Measurements from ENCODE around the gene ROR2. TPM values are rescaled to one million over a fixed set of nuclear protein-coding genes. Genes with fewer than 3 reads are reported as not detected.

ROR2 gene
- total RNA-seq, 1 donor from 2014 or later = 0.32 TPM

- intact Hi-C loops (cut with DNase I) = no loop called here
- no peak for DNase-seq (ENCODE audit: low spot score in 2 of 2)
- H3K27ac ChIP-seq = no peak overlapping the region
- no peaks in the 10 kb centered on the region for H3K36me3 ChIP-seq
- no peaks in the 10 kb centered on the region for H3K27me3 ChIP-seq
- no peak for TF ChIP-seq CTCF (IDR thresholded peaks at IDR 0.05)
- no peaks in the 10 kb centered on the region for H3K4me1 ChIP-seq
- H3K4me3 ChIP-seq = no peak overlapping the region
- H3K9me3 ChIP-seq = no peaks in the 10 kb centered on the region
Observed at GRCh38 chr9:91811024-91811909, 138.8 kb downstream of the ROR2 start.

DNA sequence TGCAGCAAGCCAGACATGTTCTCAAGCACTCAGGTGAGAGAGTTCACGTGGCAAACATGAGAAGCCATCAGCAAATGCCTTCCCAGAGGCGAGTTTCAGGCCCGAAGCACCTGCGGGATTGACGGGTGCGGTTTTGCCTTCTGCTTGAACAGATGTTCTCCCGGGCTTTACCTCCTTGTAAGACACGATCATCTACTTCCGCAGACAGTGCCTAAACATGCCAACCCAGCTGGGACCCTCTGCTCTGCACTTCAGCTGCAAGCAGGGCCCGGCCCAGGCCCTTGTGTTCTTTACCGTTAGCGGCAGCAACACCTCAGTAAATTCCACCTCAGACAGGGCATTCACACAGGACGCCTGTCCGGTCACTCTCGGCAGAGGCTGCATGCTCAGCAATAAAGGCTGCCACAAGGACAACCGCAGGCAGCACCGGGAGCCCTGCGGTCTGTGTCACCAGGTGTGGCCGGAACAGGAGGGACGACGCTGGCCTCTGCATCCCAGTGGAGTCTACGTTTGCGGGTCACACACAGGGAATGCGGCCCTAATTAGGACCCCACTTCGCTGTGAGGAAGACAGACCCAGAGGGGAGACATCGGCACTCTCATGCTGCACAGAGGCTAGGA is 139.6 kb downstream of the ROR2 start:
- DNase-seq (ENCODE audit: low spot score in 2 of 2) = no peak
- H3K9me3 ChIP-seq = no peaks in the 10 kb centered on the region
- H3K27me3 ChIP-seq = no peaks in the 10 kb centered on the region
- no peak overlapping the region for H3K4me3 ChIP-seq
- H3K27ac ChIP-seq = no peak overlapping the region
- no peaks in the 10 kb centered on the region for H3K4me1 ChIP-seq
- TF ChIP-seq CTCF (IDR thresholded peaks at IDR 0.05) = no peak
- H3K36me3 ChIP-seq = no peaks in the 10 kb centered on the region
- intact Hi-C loops (cut with DNase I) = no loop called here

DNA sequence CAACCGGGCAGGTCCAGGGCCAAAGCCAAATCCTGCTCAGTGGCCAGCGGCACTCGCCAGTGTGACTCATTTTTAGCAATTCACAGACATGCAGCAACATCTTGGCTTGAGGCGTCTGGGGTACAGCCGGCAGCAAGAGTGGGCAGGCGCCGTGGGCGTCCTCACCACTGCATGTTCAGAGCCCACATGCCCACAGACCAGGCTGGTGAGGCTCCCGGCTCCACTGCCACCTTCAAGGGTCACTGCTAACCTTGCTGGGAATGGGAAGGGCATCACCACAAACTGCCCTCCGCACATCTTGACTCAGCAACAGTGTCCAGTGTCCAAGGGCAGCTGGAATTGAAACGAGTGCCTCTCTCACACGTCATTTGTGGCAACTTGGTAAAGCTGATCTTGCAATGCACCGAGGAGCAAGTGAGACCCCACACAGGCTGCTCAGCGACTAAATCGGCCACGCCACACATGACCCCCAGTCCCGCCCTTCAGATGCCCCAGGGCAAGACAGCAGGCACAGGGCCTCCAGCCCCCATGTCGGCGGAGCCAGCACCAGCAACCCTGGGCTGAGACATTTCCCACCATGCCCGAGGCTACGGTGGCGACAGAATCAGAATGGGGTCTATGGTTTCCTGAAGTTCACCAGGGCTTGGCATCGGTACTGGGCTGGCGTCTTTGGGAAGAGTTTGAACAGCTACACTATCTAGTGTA is 140.3 kb downstream of the ROR2 start:
- H3K4me1 ChIP-seq = no peaks in the 10 kb centered on the region
- no peaks in the 10 kb centered on the region for H3K36me3 ChIP-seq
- no peak for DNase-seq (ENCODE audit: low spot score in 2 of 2)
- no peaks in the 10 kb centered on the region for H3K27me3 ChIP-seq
- no peak overlapping the region for H3K27ac ChIP-seq
- TF ChIP-seq CTCF (IDR thresholded peaks at IDR 0.05) = no peak
- intact Hi-C loops (cut with DNase I) = no loop called here
- H3K4me3 ChIP-seq = no peak overlapping the region
- no peaks in the 10 kb centered on the region for H3K9me3 ChIP-seq

DNA sequence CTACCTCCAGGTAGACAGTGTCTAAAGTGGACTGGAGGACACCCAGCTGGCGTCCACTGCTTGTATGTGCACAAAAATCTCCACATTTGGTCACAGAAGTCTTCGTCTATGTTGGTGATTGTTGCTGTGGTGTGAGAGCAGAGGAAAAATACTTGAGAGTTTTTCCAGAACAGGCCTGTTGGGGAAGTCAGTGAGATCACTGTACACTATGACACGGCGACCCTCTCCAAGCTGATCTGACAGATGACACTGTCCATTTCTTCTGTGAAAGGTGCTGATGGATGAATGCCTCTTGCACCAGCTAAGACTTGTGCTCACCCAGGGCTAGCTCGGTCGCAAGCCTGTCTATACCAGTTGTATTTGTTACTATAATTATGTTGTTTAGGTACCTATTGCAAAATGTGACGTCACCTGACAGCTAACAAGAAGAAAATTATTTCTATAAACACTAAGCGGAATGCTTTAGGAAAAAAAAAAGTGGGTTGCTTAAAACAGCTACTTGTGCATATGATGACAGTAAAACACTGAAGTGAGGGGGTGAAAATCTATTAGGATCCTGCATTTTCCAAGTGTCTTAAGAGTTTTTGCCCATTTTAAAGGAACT is 142.3 kb downstream of the ROR2 start:
- Histone ChIP-seq H3K27me3 (no peaks in the 10 kb centered on the region), H3K27ac (no peak overlapping the region), H3K4me3 (no peak overlapping the region), H3K36me3 (no peaks in the 10 kb centered on the region), H3K9me3 (no peaks in the 10 kb centered on the region), H3K4me1 (no peaks in the 10 kb centered on the region)
- TF ChIP-seq CTCF (IDR thresholded peaks at IDR 0.05) = no peak
- peak in 1 of 2 donors; percentile 16 for DNase-seq (ENCODE audit: low spot score in 2 of 2)
- intact Hi-C loops (cut with DNase I) = no loop called here

GRCh38 chr9:91805031-91805430 is 145.0 kb downstream of the ROR2 start:
- H3K27me3 ChIP-seq = no peaks in the 10 kb centered on the region
- peak in 1 of 2 donors; percentile 46 for DNase-seq (ENCODE audit: low spot score in 2 of 2)
- no peak overlapping the region for H3K4me3 ChIP-seq
- no peaks in the 10 kb centered on the region for H3K36me3 ChIP-seq
- no peak for TF ChIP-seq CTCF (IDR thresholded peaks at IDR 0.05)
- intact Hi-C loops (cut with DNase I) = no loop called here
- H3K9me3 ChIP-seq = no peaks in the 10 kb centered on the region
- H3K27ac ChIP-seq = no peak overlapping the region
- H3K4me1 ChIP-seq = no peaks in the 10 kb centered on the region

All from ascending aorta (tissue), 2 donors.